ENCODE data around the gene MIOS.

DNA sequence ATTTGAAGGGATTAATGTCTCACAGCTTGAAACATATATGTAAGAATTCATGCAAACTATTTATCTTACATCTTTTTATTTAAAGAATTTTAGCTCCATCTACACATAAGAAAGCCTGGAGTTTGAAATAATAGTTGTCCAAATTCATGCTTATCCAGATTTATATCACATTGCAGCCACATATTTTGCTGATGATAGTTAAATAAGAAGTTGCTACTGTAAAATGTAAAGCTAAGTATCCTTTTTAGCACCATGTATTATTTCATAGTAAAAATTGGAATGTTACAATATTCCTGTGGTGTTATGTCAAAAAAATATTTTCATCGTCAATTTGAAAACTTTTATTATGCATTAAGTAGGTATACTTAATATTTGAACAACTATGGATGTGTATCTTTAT is 46.5 kb downstream of the MIOS start:
- TF ChIP-seq, protein P1, sequence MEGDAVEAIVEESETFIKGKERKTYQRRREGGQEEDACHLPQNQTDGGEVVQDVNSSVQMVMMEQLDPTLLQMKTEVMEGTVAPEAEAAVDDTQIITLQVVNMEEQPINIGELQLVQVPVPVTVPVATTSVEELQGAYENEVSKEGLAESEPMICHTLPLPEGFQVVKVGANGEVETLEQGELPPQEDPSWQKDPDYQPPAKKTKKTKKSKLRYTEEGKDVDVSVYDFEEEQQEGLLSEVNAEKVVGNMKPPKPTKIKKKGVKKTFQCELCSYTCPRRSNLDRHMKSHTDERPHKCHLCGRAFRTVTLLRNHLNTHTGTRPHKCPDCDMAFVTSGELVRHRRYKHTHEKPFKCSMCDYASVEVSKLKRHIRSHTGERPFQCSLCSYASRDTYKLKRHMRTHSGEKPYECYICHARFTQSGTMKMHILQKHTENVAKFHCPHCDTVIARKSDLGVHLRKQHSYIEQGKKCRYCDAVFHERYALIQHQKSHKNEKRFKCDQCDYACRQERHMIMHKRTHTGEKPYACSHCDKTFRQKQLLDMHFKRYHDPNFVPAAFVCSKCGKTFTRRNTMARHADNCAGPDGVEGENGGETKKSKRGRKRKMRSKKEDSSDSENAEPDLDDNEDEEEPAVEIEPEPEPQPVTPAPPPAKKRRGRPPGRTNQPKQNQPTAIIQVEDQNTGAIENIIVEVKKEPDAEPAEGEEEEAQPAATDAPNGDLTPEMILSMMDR (IDR thresholded peaks at IDR 0.05): no peak
- TF ChIP-seq EZH2phosphoT487 (IDR thresholded peaks at IDR 0.05): no peak
